T-cell (primary cell): Measurements from ENCODE around the gene U2AF1. TPM values are rescaled to one million over a fixed set of nuclear protein-coding genes. Genes with fewer than 3 reads are reported as not detected.
"Not testable (repeated sequence)": the region's sequence is repeated elsewhere in the genome, so short reads cannot be mapped to it uniquely, and the experiment has no call there.

Experiments
- ATAC-seq, 4 experiments: fragments of 200-7000 bp in 3 of 4; fragments of 150-1000 bp in 1 of 4; cut with Tn5 transposase; replicated peaks in 1 of 4; 1 replicate in 3 of 4; 2 replicates in 1 of 4; pipeline ENCODE4 v1.10.0; 2021; ENCODE audit warnings: moderate library complexity in 3 of 4, mild to moderate bottlenecking in 2 of 4, moderate number of reproducible peaks in 1 of 4
- CTCF ChIA-PET, 2 donors: fragments of 300-600 bp; sonication (Branson Sonifier 250); formaldehyde crosslinking; loops; one replicate each; lab custom pipeline; 2022; ENCODE audit warnings: antibody characterized with exemption in 2 of 2; lab: Charles Lee
- POLR2A ChIA-PET, 2 donors: fragments of 300-600 bp; sonication (Branson Sonifier 250); formaldehyde crosslinking; loops; one replicate each; lab custom pipeline; 2022; ENCODE audit warnings: antibody characterized with exemption in 2 of 2; lab: Charles Lee
- DNase-seq, 35 experiments: peaks; one replicate each; pipeline versions ENCODE4 v3.0.0 to v3.0.0-alpha.2; 2013 to 2023
- H3K27ac ChIP-seq: one replicate; pipeline ENCODE4 v1.5.1; 2013; ENCODE audit warnings: low read length
- H3K27me3 ChIP-seq, 2 experiments: replicated peaks in 1 of 2; 1 replicate in 1 of 2; 2 replicates in 1 of 2; pipeline versions ENCODE4 v1.6.1 to v1.7.0; 2013; ENCODE audit warnings: low read length in 1 of 2, mixed read lengths in 1 of 2; ENCODE audit not compliant: control insufficient read depth in 2 of 2, insufficient read depth in 2 of 2; ENCODE audit errors: extremely low read depth in 1 of 2
- H3K36me3 ChIP-seq, 2 donors: 1 replicate in 1 of 2; 2 replicates in 1 of 2; pipeline versions ENCODE4 v1.6.1 to v1.7.0; 2013; ENCODE audit warnings: low read length in 1 of 2; ENCODE audit not compliant: control insufficient read depth in 2 of 2, insufficient read depth in 1 of 2; ENCODE audit errors: extremely low read depth in 1 of 2
- H3K4me1 ChIP-seq, 2 experiments: 1 replicate in 1 of 2; 2 replicates in 1 of 2; pipeline versions ENCODE4 v1.6.1 to v1.7.0; 2013; ENCODE audit warnings: low read length in 2 of 2, mixed read lengths in 1 of 2; ENCODE audit not compliant: insufficient read depth in 2 of 2, control insufficient read depth in 1 of 2; ENCODE audit errors: extremely low read depth in 1 of 2
- H3K4me3 ChIP-seq, 2 donors: 1 replicate in 1 of 2; 2 replicates in 1 of 2; pipeline versions ENCODE4 v1.5.1 to v1.7.0; 2013; ENCODE audit warnings: mild to moderate bottlenecking in 2 of 2, low read length in 1 of 2, moderate library complexity in 1 of 2; ENCODE audit not compliant: control insufficient read depth in 1 of 2; ENCODE audit errors: extremely low read depth in 1 of 2
- H3K9me3 ChIP-seq: 2 replicates; pipeline ENCODE4 v1.7.0; 2013
- H3K27ac Mint-ChIP-seq, 2 donors: one replicate each; pipeline ENCODE4 v1.8.0; 2020 to 2021; ENCODE audit warnings: mild to moderate bottlenecking in 2 of 2, mixed read lengths in 2 of 2
- H3K27me3 Mint-ChIP-seq, 2 donors: one replicate each; pipeline ENCODE4 v1.8.0; 2021 to 2022; ENCODE audit warnings: mixed read lengths in 2 of 2
- H3K36me3 Mint-ChIP-seq: one replicate; pipeline ENCODE4 v1.8.0; 2021; ENCODE audit warnings: mixed read lengths
- H3K4me1 Mint-ChIP-seq, 3 donors: one replicate each; pipeline ENCODE4 v1.8.0; 2020 to 2022; ENCODE audit warnings: mixed read lengths in 3 of 3, mild to moderate bottlenecking in 1 of 3
- H3K4me3 Mint-ChIP-seq, 3 donors: one replicate each; pipeline ENCODE4 v1.8.0; 2020 to 2022; ENCODE audit warnings: mild to moderate bottlenecking in 3 of 3, mixed read lengths in 3 of 3, moderate library complexity in 3 of 3
- H3K9me3 Mint-ChIP-seq, 3 donors: one replicate each; pipeline ENCODE4 v1.8.0; 2020 to 2022; ENCODE audit warnings: mixed read lengths in 3 of 3
- WGBS: methylation state at CpG from one replicate; pipeline ENCODE4 v1.1.5; 2013; ENCODE audit warnings: missing lambda C conversion rate; ENCODE audit not compliant: insufficient coverage; 5-methylcytosine and 5-hydroxymethylcytosine counted together
- total RNA-seq, 35 experiments: library from RNA in 6 of 35; stranded (reverse) in 6 of 35; fragments of 120-200 nt in 1 of 35; gene quantifications; one replicate each; pipeline versions ENCODE4 v1.2.1 to v1.2.4 and lab custom pipeline; 2013 to 2026

Gene U2AF1
- total RNA-seq, 5 donors from 2014 or later (not counting 1 experiment from before 2014, with no cell fraction given), result 15.5 to 239 (median 73.0) TPM

GRCh38 chr21:43062955-43063664, 44.3 kb downstream of the U2AF1 start:
- H3K27ac Mint-ChIP-seq, DNase-seq, H3K27ac ChIP-seq, H3K27me3 Mint-ChIP-seq, H3K4me1 ChIP-seq, H3K4me3 ChIP-seq, H3K27me3 ChIP-seq, H3K4me1 Mint-ChIP-seq, CTCF ChIA-PET, H3K9me3 Mint-ChIP-seq, ATAC-seq, H3K4me3 Mint-ChIP-seq, H3K36me3 ChIP-seq, H3K36me3 Mint-ChIP-seq, POLR2A ChIA-PET, H3K9me3 ChIP-seq: not testable (repeated sequence)
- no CpG with 5 or more reads among the region's 28 CpGs for WGBS

DNA sequence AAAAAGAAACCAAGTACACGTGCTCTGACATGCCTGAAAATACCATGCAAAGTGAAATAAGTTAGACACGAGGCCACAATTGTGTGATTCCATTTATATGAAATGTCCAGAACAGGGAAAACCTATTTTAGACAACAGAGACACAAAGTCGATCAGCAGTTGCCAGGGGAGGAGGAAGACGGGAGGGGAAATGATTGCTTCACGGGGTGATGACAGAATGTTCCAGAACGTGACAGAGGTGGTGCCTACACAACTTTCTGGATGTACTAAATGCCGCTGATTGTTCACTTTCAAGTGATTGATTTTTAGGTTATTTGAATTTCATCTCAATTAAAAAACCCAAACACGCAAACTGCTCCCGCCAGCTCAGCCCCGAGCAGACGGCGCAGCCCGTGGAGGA, 54.3 kb downstream of the U2AF1 start:
- H3K36me3 ChIP-seq, H3K4me3 Mint-ChIP-seq, H3K27me3 ChIP-seq, H3K9me3 ChIP-seq, H3K9me3 Mint-ChIP-seq, H3K36me3 Mint-ChIP-seq, H3K4me3 ChIP-seq, POLR2A ChIA-PET, H3K4me1 ChIP-seq, H3K27me3 Mint-ChIP-seq, H3K4me1 Mint-ChIP-seq, ATAC-seq, DNase-seq, H3K27ac Mint-ChIP-seq, H3K27ac ChIP-seq, CTCF ChIA-PET: not testable (repeated sequence)
- no CpG with 5 or more reads among the region's 13 CpGs for WGBS

GRCh38 chr21:43045876-43046821, 61.2 kb downstream of the U2AF1 start:
- H3K27ac Mint-ChIP-seq, result peak overlapping the region in 1 of 2 donors; percentile 58
- WGBS, result 41% methylated on average over 7 of the region's 21 CpGs

DNA sequence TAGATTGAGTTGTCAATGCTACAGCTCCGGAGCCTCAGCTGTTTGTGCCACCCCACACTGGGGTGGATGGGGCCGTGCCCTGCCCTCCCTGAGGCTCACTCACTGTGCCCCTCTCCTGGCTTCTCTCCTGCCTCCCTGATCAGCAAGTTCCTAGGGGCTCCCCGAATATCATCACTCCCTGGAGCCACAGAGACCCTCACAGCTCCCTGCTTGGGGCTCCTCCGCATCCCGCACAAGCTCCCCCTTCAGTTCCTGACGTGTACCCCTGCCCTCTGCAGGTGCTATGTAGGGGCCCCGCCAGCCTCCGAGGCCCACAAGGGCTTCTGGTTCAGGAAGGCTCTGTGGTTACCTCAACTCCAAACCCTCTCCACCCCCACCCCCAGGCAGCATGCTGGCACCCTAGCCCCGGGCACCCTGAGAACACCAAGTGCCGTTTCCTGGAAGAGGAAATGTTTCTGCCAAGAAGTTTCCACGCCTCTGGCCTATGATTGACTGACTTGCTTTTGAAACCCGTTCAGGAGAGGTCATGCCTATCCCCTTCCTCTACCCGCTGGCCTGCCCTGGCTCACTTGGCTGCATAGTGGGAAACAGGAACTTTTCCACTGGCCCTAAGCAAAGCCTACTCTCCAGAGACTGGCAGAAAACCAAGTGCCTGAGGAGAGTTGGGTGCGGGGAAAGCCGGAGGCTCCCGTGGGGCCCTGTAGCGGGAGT, 62.0 kb downstream of the U2AF1 start:
- H3K27ac ChIP-seq, result peak overlapping the region; percentile 34
- CTCF ChIA-PET, H3K36me3 Mint-ChIP-seq, H3K9me3 Mint-ChIP-seq, H3K27me3 Mint-ChIP-seq, H3K27me3 ChIP-seq, H3K4me3 ChIP-seq, H3K4me1 Mint-ChIP-seq, POLR2A ChIA-PET, H3K36me3 ChIP-seq, H3K9me3 ChIP-seq: not testable (repeated sequence)
- WGBS, result no CpG with 5 or more reads among the region's 17 CpGs
- peak overlapping the region; percentile 91 to 92 for H3K27ac Mint-ChIP-seq
- DNase-seq, result peak in 3 of 35 experiments; percentile 7 to 23 (median 9)
- H3K4me3 Mint-ChIP-seq, result peak overlapping the region in 2 of 3 donors; percentile 21 to 68
- peaks cover 2 to 12% of the 10 kb centered on the region in 2 experiments for H3K4me1 ChIP-seq
- peak; percentile 67 to 82 (median 74) for ATAC-seq

More at GRCh38 chr21:43045876-43046821, 61.2 kb downstream of the U2AF1 start:
- H3K27me3 ChIP-seq, H3K9me3 ChIP-seq, CTCF ChIA-PET, H3K27me3 Mint-ChIP-seq, H3K4me1 Mint-ChIP-seq, POLR2A ChIA-PET, H3K36me3 ChIP-seq, H3K36me3 Mint-ChIP-seq, H3K9me3 Mint-ChIP-seq, H3K4me3 ChIP-seq: not testable (repeated sequence)
- ATAC-seq (peak; percentile 22 to 49 (median 44)), DNase-seq (peak in 2 of 35 experiments; percentile 4 to 8)
- peak overlapping the region in 1 of 3 donors; percentile 68 for H3K4me3 Mint-ChIP-seq
- Histone ChIP-seq H3K27ac (peak overlapping the region; percentile 34), H3K4me1 (peaks cover 2 to 12% of the 10 kb centered on the region in 2 experiments)

- H3K4me3 ChIP-seq, POLR2A ChIA-PET, H3K27me3 Mint-ChIP-seq, H3K27me3 ChIP-seq, H3K27ac Mint-ChIP-seq, CTCF ChIA-PET, H3K36me3 ChIP-seq, H3K4me1 Mint-ChIP-seq, H3K4me3 Mint-ChIP-seq, H3K27ac ChIP-seq, H3K36me3 Mint-ChIP-seq, H3K9me3 ChIP-seq, H3K9me3 Mint-ChIP-seq: not testable (repeated sequence)
- peaks cover 2 to 12% of the 10 kb centered on the region in 2 experiments for H3K4me1 ChIP-seq
- 31% methylated on average over 2 of the region's 14 CpGs for WGBS
- peak in 1 of 35 experiments; percentile 6 for DNase-seq
- ATAC-seq, result peak in 1 of 4 experiments; percentile 14
Observed at GRCh38 chr21:43044547-43044946, 62.8 kb downstream of the U2AF1 start.

GRCh38 chr21:43043291-43043690, 64.1 kb downstream of the U2AF1 start:
- H3K27ac Mint-ChIP-seq, H3K9me3 ChIP-seq, H3K27me3 Mint-ChIP-seq, H3K4me1 Mint-ChIP-seq, H3K4me3 ChIP-seq, H3K4me3 Mint-ChIP-seq, H3K27ac ChIP-seq, H3K9me3 Mint-ChIP-seq, ATAC-seq, H3K36me3 ChIP-seq, H3K36me3 Mint-ChIP-seq, H3K27me3 ChIP-seq, POLR2A ChIA-PET, DNase-seq, CTCF ChIA-PET: not testable (repeated sequence)
- 98% methylated on average over 4 of the region's 14 CpGs for WGBS
- peaks cover 2 to 12% of the 10 kb centered on the region in 2 experiments for H3K4me1 ChIP-seq
